Body of pancreas (tissue), 4 donors: Measurements from ENCODE around the gene KLF6. TPM values are rescaled to one million over a fixed set of nuclear protein-coding genes. Genes with fewer than 3 reads are reported as not detected.

Experiments
- ATAC-seq: fragments of 150-250 bp; one replicate; pipeline ENCODE4 v1.9.1; 2016
- DNase-seq, 4 donors: peaks; one replicate each; pipeline ENCODE4 v3.0.0-alpha.2; 2019
- H3K27ac ChIP-seq, 4 donors: fragments of 200-600 bp; sonication (generic); 1 replicate in 3 of 4; 2 replicates in 1 of 4; pipeline versions ENCODE4 v1.5.1 to v1.6.1; 2016 to 2019; ENCODE audit warnings: mild to moderate bottlenecking in 1 of 4, mixed read lengths in 1 of 4, moderate library complexity in 1 of 4
- H3K27me3 ChIP-seq, 2 donors: fragments of 200-600 bp; sonication (generic); one replicate each; pipeline ENCODE4 v1.6.0; 2016; ENCODE audit warnings: mild to moderate bottlenecking in 1 of 2
- H3K36me3 ChIP-seq, 2 donors: fragments of 200-600 bp; sonication (generic); replicated peaks in 1 of 2; 2 replicates each; pipeline ENCODE4 v1.5.1; 2016; ENCODE audit warnings: low read depth in 2 of 2; ENCODE audit not compliant: insufficient read depth in 1 of 2
- H3K4me1 ChIP-seq: fragments of 200-600 bp; sonication (generic); one replicate; pipeline ENCODE4 v1.6.0; 2016
- H3K4me3 ChIP-seq, 2 donors: fragments of 200-600 bp; sonication (generic); 1 replicate in 1 of 2; 2 replicates in 1 of 2; pipeline ENCODE4 v1.5.1; 2016 to 2019
- H3K9me3 ChIP-seq, 3 donors: fragments of 200-600 bp; sonication (generic); 1 replicate in 2 of 3; 2 replicates in 1 of 3; pipeline ENCODE4 v1.5.1; 2016
- CTCF ChIP-seq, 7 experiments: fragments of 450-650 bp in 4 of 7; fragments of 200-600 bp in 3 of 7; sonication (generic) in 3 of 7; IDR thresholded peaks; one replicate each; pipeline ENCODE4 v1.5.1; 2016 to 2019; ENCODE audit warnings: antibody characterized with exemption in 7 of 7
- POLR2A ChIP-seq, 3 donors: fragments of 450-650 bp; IDR thresholded peaks; one replicate each; pipeline ENCODE4 v1.6.1; 2016; ENCODE audit warnings: antibody characterized with exemption in 3 of 3, mild to moderate bottlenecking in 2 of 3
- WGBS, 2 donors: methylation state at CpG; one replicate each; pipeline ENCODE4 v1.1.5; 2017; 5-methylcytosine and 5-hydroxymethylcytosine counted together
- intact Hi-C: fragments of 100-400 bp; cut with DNase I; formaldehyde crosslinking; loops from one replicate; pipeline ENCODE4 v1.15.1; 2023
- total RNA-seq, 2 donors: library from RNA; depleted of rRNA; stranded (reverse); fragments of >200 nt; gene quantifications; one replicate each; pipeline ENCODE4 v1.1.0, GENCODE V29; 2016

Gene KLF6
- total RNA-seq, 2 donors from 2014 or later: 92.1 to 294 TPM

DNA sequence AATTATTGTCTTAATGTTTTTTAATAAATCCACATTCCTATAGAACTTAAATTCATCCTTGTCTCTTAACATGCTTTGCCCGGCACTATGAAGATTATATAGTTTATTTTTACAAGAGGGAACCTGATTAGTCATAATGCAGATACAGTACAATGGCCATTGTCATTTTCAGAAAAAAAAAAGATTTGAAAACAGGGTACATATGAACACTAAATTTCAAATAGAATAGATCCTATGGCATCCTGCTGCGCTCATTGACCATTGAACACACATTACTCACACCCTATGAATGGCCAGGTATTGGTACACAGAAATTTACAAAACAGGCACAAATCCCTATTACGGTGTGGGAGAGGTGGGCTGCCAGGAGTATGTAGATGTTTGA, 2.0 kb upstream of the KLF6 start:
- Histone ChIP-seq H3K36me3 (no peaks in the 10 kb centered on the region), H3K27ac (peak overlapping the region; percentile 100), H3K4me3 (no peak overlapping the region), H3K9me3 (no peaks in the 10 kb centered on the region), H3K4me1 (peaks cover 17% of the 10 kb centered on the region), H3K27me3 (no peaks in the 10 kb centered on the region)
- no peak for TF ChIP-seq POLR2A (IDR thresholded peaks at IDR 0.05)
- TF ChIP-seq CTCF (IDR thresholded peaks at IDR 0.05): no peak
- ATAC-seq: no peak
- 73 to 77% methylated on average over 3 of the region's 3 CpGs for WGBS, 2 donors
- intact Hi-C loops: no loop called here
- DNase-seq: no peak

GRCh38 chr10:3786295-3787015, 1.4 kb upstream of the KLF6 start:
- ATAC-seq: peak; percentile 7
- H3K9me3 ChIP-seq: no peaks in the 10 kb centered on the region
- no peak overlapping the region for H3K4me3 ChIP-seq
- WGBS, 2 donors: 38 to 53% methylated on average over 17 to 18 of the region's 18 CpGs
- peak overlapping the region; percentile 100 for H3K27ac ChIP-seq
- intact Hi-C loops: no loop called here
- H3K36me3 ChIP-seq: peaks cover 0 to 1% of the 10 kb centered on the region in 2 donors
- H3K27me3 ChIP-seq: no peaks in the 10 kb centered on the region
- peaks cover 22% of the 10 kb centered on the region for H3K4me1 ChIP-seq
- DNase-seq: peak; percentile 72 to 81 (median 75)
- TF ChIP-seq CTCF (IDR thresholded peaks at IDR 0.05) (no peak), POLR2A (IDR thresholded peaks at IDR 0.05) (peak in 2 of 3 donors; percentile 50 to 86)

- no peaks in the 10 kb centered on the region for H3K9me3 ChIP-seq
- peaks cover 2 to 6% of the 10 kb centered on the region in 2 donors for H3K36me3 ChIP-seq
- peak overlapping the region; percentile 100 for H3K27ac ChIP-seq
- H3K4me3 ChIP-seq: peak overlapping the region in 1 of 2 donors; percentile 60
- TF ChIP-seq CTCF (IDR thresholded peaks at IDR 0.05) (peak in 1 of 7 experiments; percentile 5), POLR2A (IDR thresholded peaks at IDR 0.05) (peak in 2 of 3 donors; percentile 25 to 93)
- 1% methylated on average over 15 to 18 of the region's 18 CpGs for WGBS, 2 donors
- intact Hi-C loops: no loop called here
- peaks cover 28% of the 10 kb centered on the region for H3K4me1 ChIP-seq
- DNase-seq (peak in 3 of 4 donors; percentile 51 to 68 (median 57)), ATAC-seq (no peak)
- H3K27me3 ChIP-seq: no peaks in the 10 kb centered on the region
Measured at GRCh38 chr10:3785851-3786271, 852 bp upstream of the KLF6 start.

- Histone ChIP-seq H3K4me3 (peak overlapping the region in 1 of 2 donors; percentile 88), H3K27me3 (no peaks in the 10 kb centered on the region), H3K4me1 (peaks cover 33% of the 10 kb centered on the region), H3K9me3 (no peaks in the 10 kb centered on the region), H3K36me3 (peaks cover 5 to 6% of the 10 kb centered on the region in 2 donors), H3K27ac (peak overlapping the region; percentile 100)
- WGBS, 2 donors: 0% methylated on average over 2 to 72 of the region's 76 CpGs
- intact Hi-C loops: no loop called here
- TF ChIP-seq CTCF (IDR thresholded peaks at IDR 0.05): peak in 1 of 7 experiments; percentile 25
- TF ChIP-seq POLR2A (IDR thresholded peaks at IDR 0.05): peak; percentile 94 to 100 (median 99)
- ATAC-seq: peak; percentile 77
- peak; percentile 99 for DNase-seq
Measured at GRCh38 chr10:3785251-3785850, 342 bp upstream of the KLF6 start.
